Fibroblast of lung (primary cell): Measurements from ENCODE around the gene SUGP2. TPM values are rescaled to one million over a fixed set of nuclear protein-coding genes. Genes with fewer than 3 reads are reported as not detected.

Source experiments
- DNase-seq, 2 donors: peaks; one replicate each; pipeline versions ENCODE4 v3.0.0 to v3.0.0-alpha.2; 2010; ENCODE audit warnings: low read depth in 2 of 2
- H2AFZ ChIP-seq: 2 replicates; pipeline ENCODE4 v1.5.1; 2012; ENCODE audit warnings: low read length, control low read depth, inconsistent platforms
- H3K27ac ChIP-seq: 2 replicates; pipeline ENCODE4 v1.5.1; 2011; ENCODE audit warnings: low read length, control low read depth; ENCODE audit not compliant: insufficient read depth
- H3K27me3 ChIP-seq: 2 replicates; pipeline ENCODE4 v1.5.1; 2011; ENCODE audit warnings: mild to moderate bottlenecking, low read length; ENCODE audit not compliant: control insufficient read depth, insufficient read depth
- H3K36me3 ChIP-seq: 2 replicates; pipeline ENCODE4 v1.5.1; 2011; ENCODE audit warnings: low read length; ENCODE audit not compliant: control insufficient read depth, insufficient read depth
- H3K4me1 ChIP-seq: 2 replicates; pipeline ENCODE4 v1.5.1; 2011; ENCODE audit warnings: low read length; ENCODE audit not compliant: control insufficient read depth, insufficient read depth; ENCODE audit errors: extremely low read depth
- H3K4me2 ChIP-seq: 2 replicates; pipeline ENCODE4 v1.5.1; 2011; ENCODE audit warnings: low read length, control low read depth; ENCODE audit not compliant: insufficient read depth; ENCODE audit errors: extremely low read depth
- H3K4me3 ChIP-seq, 4 experiments: fragments of 200-600 bp in 1 of 4; sonication (generic) in 1 of 4; replicated peaks in 1 of 4; 2 replicates each; pipeline ENCODE4 v1.5.1; 2011 to 2016; ENCODE audit warnings: low read length in 4 of 4, low read depth in 3 of 4, mild to moderate bottlenecking in 3 of 4, control low read depth in 2 of 4, inconsistent platforms in 1 of 4, mixed read lengths in 1 of 4; ENCODE audit not compliant: insufficient read depth in 1 of 4; ENCODE audit errors: control extremely low read depth in 1 of 4
- H3K79me2 ChIP-seq: 2 replicates; pipeline ENCODE4 v1.5.1; 2012; ENCODE audit warnings: mild to moderate bottlenecking, low read length, inconsistent platforms; ENCODE audit not compliant: control insufficient read depth, insufficient read depth
- H3K9ac ChIP-seq: 2 replicates; pipeline ENCODE4 v1.5.1; 2011; ENCODE audit warnings: mild to moderate bottlenecking, low read length, control low read depth; ENCODE audit not compliant: insufficient read depth
- H3K9me3 ChIP-seq: 2 replicates; pipeline ENCODE4 v1.5.1; 2012; ENCODE audit warnings: low read depth, low read length; ENCODE audit not compliant: control insufficient read depth, insufficient read depth
- H4K20me1 ChIP-seq: 2 replicates; pipeline ENCODE4 v1.5.1; 2011; ENCODE audit warnings: low read length; ENCODE audit not compliant: control insufficient read depth, insufficient read depth; ENCODE audit errors: extremely low read depth
- EZH2 ChIP-seq: IDR thresholded peaks from 2 replicates; pipeline ENCODE4 v1.5.1; 2012; ENCODE audit warnings: low read length, control low read depth, mild to moderate bottlenecking; ENCODE audit errors: missing control alignments
- polyA plus RNA-seq, 2 donors: library from polyadenylated mRNA; depleted of rRNA in 1 of 2; stranded (reverse) in 1 of 2; unstranded in 1 of 2; fragments of >200 nt; gene quantifications; 2 replicates each; pipeline ENCODE4 v1.2.1, GENCODE V29; 2011 to 2012; ENCODE audit warnings: missing spikeins in 1 of 2
- total RNA-seq: library from RNA; depleted of rRNA; stranded (reverse); fragments of >200 nt; gene quantifications from 2 replicates; pipeline ENCODE4 v1.2.1, GENCODE V29; 2014
- TF ChIP-seq, protein P1 (sequence below), 2 donors: IDR thresholded peaks in 1 of 2; conservative IDR thresholded peaks in 1 of 2; 1 replicate in 1 of 2; 2 replicates in 1 of 2; pipeline ENCODE4 v1.5.1; 2011 to 2012; ENCODE audit warnings: low read length in 2 of 2, control low read depth in 1 of 2, inconsistent platforms in 1 of 2, low read depth in 1 of 2, mild to moderate bottlenecking in 1 of 2

SUGP2 gene
- total and polyA plus RNA-seq, 2 donors (not counting 1 experiment from before 2014, with no cell fraction given), result 29.2 to 31.4 TPM

DNA sequence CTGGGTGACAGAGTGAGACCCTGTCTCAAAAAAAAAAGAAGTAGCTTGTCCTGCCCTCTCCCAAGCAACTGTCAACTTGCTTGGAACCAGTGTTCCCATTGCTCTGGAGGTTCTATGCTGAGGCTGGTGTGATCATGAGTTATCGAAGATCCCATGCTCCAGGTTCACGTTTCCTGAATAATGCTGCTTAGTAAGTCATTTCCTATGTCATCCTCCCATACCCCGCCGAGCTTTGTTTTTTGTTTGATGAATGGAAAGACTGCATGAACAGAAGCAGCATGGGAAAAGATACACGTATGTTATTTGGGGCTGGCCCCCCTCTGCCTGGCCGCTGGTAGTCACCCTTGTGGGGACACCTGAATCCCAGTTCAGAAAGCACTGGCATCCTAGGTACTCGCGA lies 41.8 kb upstream of the SUGP2 start:
- H3K27ac ChIP-seq, result no peak overlapping the region
- no peaks in the 10 kb centered on the region for H3K4me1 ChIP-seq
- no peak for TF ChIP-seq EZH2
- TF ChIP-seq, protein P1, sequence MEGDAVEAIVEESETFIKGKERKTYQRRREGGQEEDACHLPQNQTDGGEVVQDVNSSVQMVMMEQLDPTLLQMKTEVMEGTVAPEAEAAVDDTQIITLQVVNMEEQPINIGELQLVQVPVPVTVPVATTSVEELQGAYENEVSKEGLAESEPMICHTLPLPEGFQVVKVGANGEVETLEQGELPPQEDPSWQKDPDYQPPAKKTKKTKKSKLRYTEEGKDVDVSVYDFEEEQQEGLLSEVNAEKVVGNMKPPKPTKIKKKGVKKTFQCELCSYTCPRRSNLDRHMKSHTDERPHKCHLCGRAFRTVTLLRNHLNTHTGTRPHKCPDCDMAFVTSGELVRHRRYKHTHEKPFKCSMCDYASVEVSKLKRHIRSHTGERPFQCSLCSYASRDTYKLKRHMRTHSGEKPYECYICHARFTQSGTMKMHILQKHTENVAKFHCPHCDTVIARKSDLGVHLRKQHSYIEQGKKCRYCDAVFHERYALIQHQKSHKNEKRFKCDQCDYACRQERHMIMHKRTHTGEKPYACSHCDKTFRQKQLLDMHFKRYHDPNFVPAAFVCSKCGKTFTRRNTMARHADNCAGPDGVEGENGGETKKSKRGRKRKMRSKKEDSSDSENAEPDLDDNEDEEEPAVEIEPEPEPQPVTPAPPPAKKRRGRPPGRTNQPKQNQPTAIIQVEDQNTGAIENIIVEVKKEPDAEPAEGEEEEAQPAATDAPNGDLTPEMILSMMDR (conservative IDR thresholded peaks at IDR 0.05 in 1 of 2, IDR thresholded peaks at IDR 0.05 in 1 of 2; ENCODE audit: low read depth in 1 of 2, low read length in 2 of 2), result no peak
- no peak overlapping the region for H2AFZ ChIP-seq
- H3K4me3 ChIP-seq, result no peak overlapping the region
- H3K4me2 ChIP-seq, result no peak overlapping the region
- no peaks in the 10 kb centered on the region for H4K20me1 ChIP-seq
- no peaks in the 10 kb centered on the region for H3K79me2 ChIP-seq
- no peaks in the 10 kb centered on the region for H3K27me3 ChIP-seq
- no peaks in the 10 kb centered on the region for H3K9me3 ChIP-seq
- DNase-seq, result no peak
- no peak overlapping the region for H3K9ac ChIP-seq
- H3K36me3 ChIP-seq, result no peaks in the 10 kb centered on the region

DNA sequence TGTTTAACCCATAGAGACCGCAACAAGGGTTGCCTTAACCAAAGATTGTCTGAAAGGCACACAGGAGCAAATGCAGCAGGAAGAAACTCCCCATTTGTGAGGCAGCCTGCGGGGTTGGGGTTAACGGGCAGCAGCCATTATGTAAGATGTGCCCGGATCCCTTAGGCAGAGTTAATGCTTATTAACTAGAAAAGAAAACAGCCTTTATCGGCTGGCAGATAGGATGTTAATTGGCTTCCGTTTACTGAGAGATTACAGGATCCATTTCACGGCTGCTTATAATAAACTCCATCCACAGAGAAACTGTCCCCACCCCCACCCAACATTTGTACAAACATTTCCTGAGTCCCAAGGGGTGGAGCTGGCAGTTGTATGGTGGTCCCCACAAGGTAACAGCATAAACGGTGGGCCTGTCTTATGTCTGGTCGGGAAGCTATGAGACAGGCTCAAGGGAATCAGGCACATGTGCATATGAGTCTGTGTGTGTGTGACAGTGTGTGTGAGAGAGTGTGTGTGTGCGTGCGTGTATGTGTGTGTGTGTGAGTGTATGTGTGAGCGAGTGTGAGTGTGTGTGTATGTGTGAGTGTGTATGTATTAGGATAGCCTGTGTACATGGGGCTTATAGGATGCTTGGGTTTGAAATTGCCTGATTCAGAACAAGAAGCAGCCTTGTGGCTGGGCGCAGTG lies 41.0 kb upstream of the SUGP2 start:
- no peak overlapping the region for H3K4me2 ChIP-seq
- H3K4me3 ChIP-seq, result no peak overlapping the region
- no peak for DNase-seq
- H4K20me1 ChIP-seq, result no peaks in the 10 kb centered on the region
- H3K79me2 ChIP-seq, result no peaks in the 10 kb centered on the region
- H3K27me3 ChIP-seq, result no peaks in the 10 kb centered on the region
- H3K27ac ChIP-seq, result no peak overlapping the region
- H3K4me1 ChIP-seq, result no peaks in the 10 kb centered on the region
- no peaks in the 10 kb centered on the region for H3K36me3 ChIP-seq
- no peaks in the 10 kb centered on the region for H3K9me3 ChIP-seq
- TF ChIP-seq EZH2, result no peak
- TF ChIP-seq, protein P1 (conservative IDR thresholded peaks at IDR 0.05 in 1 of 2, IDR thresholded peaks at IDR 0.05 in 1 of 2; ENCODE audit: low read depth in 1 of 2, low read length in 2 of 2), result no peak
- H2AFZ ChIP-seq, result no peak overlapping the region
- H3K9ac ChIP-seq, result no peak overlapping the region

DNA sequence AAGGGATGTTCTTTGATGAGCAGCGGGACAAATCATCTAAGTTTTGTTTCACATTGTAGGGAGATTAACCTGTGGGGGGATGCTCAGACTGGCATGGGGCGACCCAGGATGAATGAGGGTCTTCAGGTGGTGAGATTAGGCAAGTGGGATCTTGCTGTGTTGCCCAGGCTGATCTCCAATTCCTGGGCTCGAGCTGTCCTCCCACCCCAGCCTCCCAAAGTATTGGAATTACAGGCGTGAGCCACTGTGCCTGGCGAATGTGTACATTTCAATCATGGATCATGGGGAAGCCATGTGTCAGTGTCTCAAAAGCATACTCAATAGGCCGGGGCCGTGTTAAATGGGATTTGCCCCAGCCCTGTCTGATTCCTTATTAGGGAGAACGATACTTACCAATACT lies 38.6 kb upstream of the SUGP2 start:
- Histone ChIP-seq H3K79me2 (no peaks in the 10 kb centered on the region), H2AFZ (no peak overlapping the region), H3K4me3 (no peak overlapping the region), H3K27me3 (no peaks in the 10 kb centered on the region), H3K27ac (no peak overlapping the region), H3K4me1 (no peaks in the 10 kb centered on the region), H3K9ac (no peak overlapping the region), H3K4me2 (no peak overlapping the region), H3K9me3 (no peaks in the 10 kb centered on the region), H3K36me3 (no peaks in the 10 kb centered on the region), H4K20me1 (no peaks in the 10 kb centered on the region)
- TF ChIP-seq EZH2, result no peak
- no peak for DNase-seq
